ENCODE results near the gene APOC3. TPM values are rescaled to one million over a fixed set of nuclear protein-coding genes. Genes with fewer than 3 reads are reported as not detected.

APOC3 gene
- total and polyA plus RNA-seq, 10 of the 15 experiments (the other 5 are each of a cell fraction or from before 2014, with no cell fraction given), result 1.9 TPM; not detected in 9

DNA sequence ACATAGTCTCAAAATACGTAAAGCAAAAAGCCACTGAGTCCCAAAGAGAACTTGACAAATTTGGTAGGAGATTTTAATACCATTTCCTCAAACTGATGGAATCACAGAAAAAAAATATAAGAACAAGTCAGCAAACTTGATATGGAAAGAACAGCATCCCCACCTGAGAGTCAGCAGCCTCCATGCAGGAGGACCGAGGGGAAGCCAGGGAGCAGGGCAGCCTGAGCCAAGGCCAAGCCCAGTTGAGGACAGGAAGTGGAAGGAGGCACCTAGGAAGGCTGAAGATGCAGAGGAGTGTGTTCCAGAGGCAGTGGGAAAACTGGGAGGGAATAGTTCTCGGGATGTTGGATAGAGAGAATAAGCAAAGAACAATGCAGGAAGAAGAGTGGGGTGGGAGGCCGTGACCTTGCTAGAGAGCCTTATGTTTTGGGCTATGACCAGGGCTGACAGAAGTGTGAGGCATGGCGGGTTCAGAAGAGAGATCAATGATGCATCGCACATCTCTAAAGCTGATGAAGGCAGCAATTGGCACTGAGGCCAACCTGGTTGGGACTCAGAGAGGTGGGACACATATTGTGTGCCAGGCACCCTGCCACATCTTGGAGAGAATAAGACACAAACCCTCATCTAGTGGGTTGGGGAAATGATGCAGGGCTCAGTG is 22.0 kb upstream of the APOC3 start:
- Histone ChIP-seq H3K9me3 (replicated peaks; ENCODE audit: control insufficient read depth, insufficient read depth, low read length) (no peaks in the 10 kb centered on the region), H3K4me1 (ENCODE audit: control insufficient read depth, insufficient read depth, low read length) (no peaks in the 10 kb centered on the region), H3K79me2 (ENCODE audit: control insufficient read depth, insufficient read depth, low read length) (no peaks in the 10 kb centered on the region), H3K27me3 (replicated peaks in 1 of 2; ENCODE audit: control insufficient read depth in 2 of 2, insufficient read depth in 2 of 2, low read length in 1 of 2) (no peaks in the 10 kb centered on the region; a peak in 1 of 4 replicates), H2AFZ (ENCODE audit: control insufficient read depth, low read depth, low read length) (no peak overlapping the region), H3K4me3 (no peak overlapping the region), H3K4me2 (ENCODE audit: control insufficient read depth, insufficient read depth) (no peak overlapping the region), H3K36me3 (ENCODE audit: control insufficient read depth in 2 of 2, insufficient read depth in 2 of 2, low read length in 1 of 2) (no peaks in the 10 kb centered on the region), H3K9ac (ENCODE audit: control insufficient read depth, insufficient read depth, low read length) (no peak overlapping the region), H3K27ac (ENCODE audit: control insufficient read depth, insufficient read depth) (no peak overlapping the region), H4K20me1 (ENCODE audit: control insufficient read depth, insufficient read depth) (no peaks in the 10 kb centered on the region)
- ATAC-seq, result no peak
- ChIA-PET SMC1A (ENCODE audit: uncharacterized antibody, unreplicated experiment) (no interaction called here), RAD21 (ENCODE audit: unreplicated experiment) (no interaction called here), POLR2A (no interaction called here), CTCF (interaction anchor here (1.0 kb wide), 1 partner anchor 17 kb away, joined by 4 read pairs; the partner anchor contains the start of gene APOA5)
- intact Hi-C loops (cut with micrococcal nuclease; ENCODE audit: unreplicated experiment), result no loop called here
- DNase-seq (ENCODE audit: low read depth, low spot score), result no peak
- FAIRE-seq, result no peak
- in situ Hi-C loops (cut with MboI), result no loop called here
- 59% methylated on average over 6 of the region's 6 CpGs for WGBS (ENCODE audit: insufficient coverage, insufficient replicate concordance, low lambda C conversion rate, missing lambda C conversion rate)
- no TSS peak for BruUV-seq (replicated peaks)
- TF ChIP-seq EP300 (IDR thresholded peaks at IDR 0.05; ENCODE audit: borderline replicate concordance in 1 of 2, control insufficient read depth in 1 of 2, low read depth in 2 of 2, low read length in 2 of 2), result no peak
- no peak for TF ChIP-seq ZNF217 (IDR thresholded peaks at IDR 0.05)
- TF ChIP-seq, protein P1, sequence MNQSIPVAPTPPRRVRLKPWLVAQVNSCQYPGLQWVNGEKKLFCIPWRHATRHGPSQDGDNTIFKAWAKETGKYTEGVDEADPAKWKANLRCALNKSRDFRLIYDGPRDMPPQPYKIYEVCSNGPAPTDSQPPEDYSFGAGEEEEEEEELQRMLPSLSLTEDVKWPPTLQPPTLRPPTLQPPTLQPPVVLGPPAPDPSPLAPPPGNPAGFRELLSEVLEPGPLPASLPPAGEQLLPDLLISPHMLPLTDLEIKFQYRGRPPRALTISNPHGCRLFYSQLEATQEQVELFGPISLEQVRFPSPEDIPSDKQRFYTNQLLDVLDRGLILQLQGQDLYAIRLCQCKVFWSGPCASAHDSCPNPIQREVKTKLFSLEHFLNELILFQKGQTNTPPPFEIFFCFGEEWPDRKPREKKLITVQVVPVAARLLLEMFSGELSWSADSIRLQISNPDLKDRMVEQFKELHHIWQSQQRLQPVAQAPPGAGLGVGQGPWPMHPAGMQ (IDR thresholded peaks at IDR 0.05; ENCODE audit: borderline replicate concordance), result no peak
- TF ChIP-seq YY1 (IDR thresholded peaks at IDR 0.05; ENCODE audit: low read depth, low read length), result no peak
- TF ChIP-seq, protein P2, sequence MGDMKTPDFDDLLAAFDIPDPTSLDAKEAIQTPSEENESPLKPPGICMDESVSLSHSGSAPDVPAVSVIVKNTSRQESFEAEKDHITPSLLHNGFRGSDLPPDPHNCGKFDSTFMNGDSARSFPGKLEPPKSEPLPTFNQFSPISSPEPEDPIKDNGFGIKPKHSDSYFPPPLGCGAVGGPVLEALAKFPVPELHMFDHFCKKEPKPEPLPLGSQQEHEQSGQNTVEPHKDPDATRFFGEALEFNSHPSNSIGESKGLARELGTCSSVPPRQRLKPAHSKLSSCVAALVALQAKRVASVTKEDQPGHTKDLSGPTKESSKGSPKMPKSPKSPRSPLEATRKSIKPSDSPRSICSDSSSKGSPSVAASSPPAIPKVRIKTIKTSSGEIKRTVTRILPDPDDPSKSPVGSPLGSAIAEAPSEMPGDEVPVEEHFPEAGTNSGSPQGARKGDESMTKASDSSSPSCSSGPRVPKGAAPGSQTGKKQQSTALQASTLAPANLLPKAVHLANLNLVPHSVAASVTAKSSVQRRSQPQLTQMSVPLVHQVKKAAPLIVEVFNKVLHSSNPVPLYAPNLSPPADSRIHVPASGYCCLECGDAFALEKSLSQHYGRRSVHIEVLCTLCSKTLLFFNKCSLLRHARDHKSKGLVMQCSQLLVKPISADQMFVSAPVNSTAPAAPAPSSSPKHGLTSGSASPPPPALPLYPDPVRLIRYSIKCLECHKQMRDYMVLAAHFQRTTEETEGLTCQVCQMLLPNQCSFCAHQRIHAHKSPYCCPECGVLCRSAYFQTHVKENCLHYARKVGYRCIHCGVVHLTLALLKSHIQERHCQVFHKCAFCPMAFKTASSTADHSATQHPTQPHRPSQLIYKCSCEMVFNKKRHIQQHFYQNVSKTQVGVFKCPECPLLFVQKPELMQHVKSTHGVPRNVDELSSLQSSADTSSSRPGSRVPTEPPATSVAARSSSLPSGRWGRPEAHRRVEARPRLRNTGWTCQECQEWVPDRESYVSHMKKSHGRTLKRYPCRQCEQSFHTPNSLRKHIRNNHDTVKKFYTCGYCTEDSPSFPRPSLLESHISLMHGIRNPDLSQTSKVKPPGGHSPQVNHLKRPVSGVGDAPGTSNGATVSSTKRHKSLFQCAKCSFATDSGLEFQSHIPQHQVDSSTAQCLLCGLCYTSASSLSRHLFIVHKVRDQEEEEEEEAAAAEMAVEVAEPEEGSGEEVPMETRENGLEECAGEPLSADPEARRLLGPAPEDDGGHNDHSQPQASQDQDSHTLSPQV (IDR thresholded peaks at IDR 0.05), result no peak
- no peak for TF ChIP-seq SUPT20H (IDR thresholded peaks at IDR 0.05; ENCODE audit: borderline replicate concordance, control insufficient read depth, low read depth, low read length)
- TF ChIP-seq ZNF384 (IDR thresholded peaks at IDR 0.05; ENCODE audit: borderline replicate concordance, low read depth, low read length), result no peak
- no peak for TF ChIP-seq RB1 (IDR thresholded peaks at IDR 0.05; ENCODE audit: borderline replicate concordance)
- no peak for TF ChIP-seq SREBF1 (IDR thresholded peaks at IDR 0.05; ENCODE audit: low read length)
- TF ChIP-seq, protein P3, sequence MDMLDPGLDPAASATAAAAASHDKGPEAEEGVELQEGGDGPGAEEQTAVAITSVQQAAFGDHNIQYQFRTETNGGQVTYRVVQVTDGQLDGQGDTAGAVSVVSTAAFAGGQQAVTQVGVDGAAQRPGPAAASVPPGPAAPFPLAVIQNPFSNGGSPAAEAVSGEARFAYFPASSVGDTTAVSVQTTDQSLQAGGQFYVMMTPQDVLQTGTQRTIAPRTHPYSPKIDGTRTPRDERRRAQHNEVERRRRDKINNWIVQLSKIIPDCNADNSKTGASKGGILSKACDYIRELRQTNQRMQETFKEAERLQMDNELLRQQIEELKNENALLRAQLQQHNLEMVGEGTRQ (IDR thresholded peaks at IDR 0.05; ENCODE audit: borderline replicate concordance, low read depth, low read length), result no peak
- TF ChIP-seq RCOR1 (conservative IDR thresholded peaks at IDR 0.05; ENCODE audit: low read depth, low read length), result no peak
- TF ChIP-seq RAD51 (IDR thresholded peaks at IDR 0.05), result no peak
- no peak for TF ChIP-seq POU2F2 (IDR thresholded peaks at IDR 0.05; ENCODE audit: borderline replicate concordance, low read depth, low read length)
- no peak for TF ChIP-seq NFYB (IDR thresholded peaks at IDR 0.05; ENCODE audit: insufficient read depth, low read depth, low read length)
- no peak for TF ChIP-seq SIN3A (IDR thresholded peaks at IDR 0.05; ENCODE audit: low read depth, low read length)
- TF ChIP-seq CHD4 (IDR thresholded peaks at IDR 0.05), result no peak
